ENCODE measurements around the gene TNFRSF12A.

DNA sequence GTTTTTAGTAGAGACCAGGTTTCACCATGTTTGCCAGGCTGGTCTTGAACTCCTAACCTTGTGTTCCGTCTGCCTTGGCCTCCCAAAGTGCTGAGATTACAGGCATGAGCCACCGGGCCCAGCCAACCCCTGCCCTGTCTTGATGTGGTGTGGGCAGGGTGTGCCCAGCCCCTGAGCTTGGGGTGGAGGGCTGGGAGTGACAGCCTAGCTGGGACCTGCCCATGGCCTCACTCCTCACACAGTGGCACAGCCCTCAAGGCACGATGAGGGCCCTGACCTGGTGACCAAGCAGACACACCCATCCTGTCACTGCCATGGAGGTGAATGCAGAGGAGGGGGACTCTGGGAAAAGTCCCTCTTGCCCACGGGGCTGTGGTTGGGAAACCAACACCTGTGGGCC, 48.3 kb downstream of the TNFRSF12A start:
- TF ChIP-seq EZH2phosphoT487 (IDR thresholded peaks at IDR 0.05; ENCODE audit: low read depth), result no peak
- TF ChIP-seq, protein P1, sequence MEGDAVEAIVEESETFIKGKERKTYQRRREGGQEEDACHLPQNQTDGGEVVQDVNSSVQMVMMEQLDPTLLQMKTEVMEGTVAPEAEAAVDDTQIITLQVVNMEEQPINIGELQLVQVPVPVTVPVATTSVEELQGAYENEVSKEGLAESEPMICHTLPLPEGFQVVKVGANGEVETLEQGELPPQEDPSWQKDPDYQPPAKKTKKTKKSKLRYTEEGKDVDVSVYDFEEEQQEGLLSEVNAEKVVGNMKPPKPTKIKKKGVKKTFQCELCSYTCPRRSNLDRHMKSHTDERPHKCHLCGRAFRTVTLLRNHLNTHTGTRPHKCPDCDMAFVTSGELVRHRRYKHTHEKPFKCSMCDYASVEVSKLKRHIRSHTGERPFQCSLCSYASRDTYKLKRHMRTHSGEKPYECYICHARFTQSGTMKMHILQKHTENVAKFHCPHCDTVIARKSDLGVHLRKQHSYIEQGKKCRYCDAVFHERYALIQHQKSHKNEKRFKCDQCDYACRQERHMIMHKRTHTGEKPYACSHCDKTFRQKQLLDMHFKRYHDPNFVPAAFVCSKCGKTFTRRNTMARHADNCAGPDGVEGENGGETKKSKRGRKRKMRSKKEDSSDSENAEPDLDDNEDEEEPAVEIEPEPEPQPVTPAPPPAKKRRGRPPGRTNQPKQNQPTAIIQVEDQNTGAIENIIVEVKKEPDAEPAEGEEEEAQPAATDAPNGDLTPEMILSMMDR (IDR thresholded peaks at IDR 0.05; ENCODE audit: low read depth, low read length), result no peak
